HUES6 (cell line): ENCODE results near the gene MTG1.
"Not testable (repeated sequence)": the region's sequence is repeated elsewhere in the genome, so short reads cannot be mapped to it uniquely, and the experiment has no call there.

Experiments used
- H3K27ac ChIP-seq: 2 replicates; pipeline ENCODE4 v1.7.0; 2013; ENCODE audit warnings: low read depth, mild to moderate bottlenecking, low read length, inconsistent platforms
- H3K27me3 ChIP-seq: 2 replicates; pipeline ENCODE4 v1.6.1; 2013; ENCODE audit warnings: low read length; ENCODE audit not compliant: control insufficient read depth, insufficient read depth
- H3K36me3 ChIP-seq: 2 replicates; pipeline ENCODE4 v1.6.1; 2013; ENCODE audit warnings: low read length; ENCODE audit not compliant: control insufficient read depth, insufficient read depth
- H3K4me1 ChIP-seq: 2 replicates; pipeline ENCODE4 v1.6.1; 2013; ENCODE audit warnings: low read length; ENCODE audit not compliant: control insufficient read depth, insufficient read depth
- H3K4me3 ChIP-seq: 2 replicates; pipeline ENCODE4 v1.5.1; 2013; ENCODE audit warnings: low read depth, low read length
- H3K9ac ChIP-seq: one replicate; pipeline ENCODE4 v1.6.1; 2013; ENCODE audit warnings: mild to moderate bottlenecking, low read length
- H3K9me3 ChIP-seq: 2 replicates; pipeline ENCODE4 v1.6.1; 2013; ENCODE audit warnings: low read depth, low read length; ENCODE audit not compliant: control insufficient read depth, insufficient read depth

Gene MTG1

GRCh38 chr10:133405272-133405671 lies 11.3 kb downstream of the MTG1 start:
- no peak overlapping the region for H3K9ac ChIP-seq
- H3K27me3 ChIP-seq, result no peaks in the 10 kb centered on the region
- no peak overlapping the region for H3K4me3 ChIP-seq
- no peaks in the 10 kb centered on the region; the same call in 1 of the 2 replicates for H3K9me3 ChIP-seq
- H3K4me1 ChIP-seq, result no peaks in the 10 kb centered on the region
- no peak overlapping the region for H3K27ac ChIP-seq
- H3K36me3 ChIP-seq, result peaks cover 83% of the 10 kb centered on the region

GRCh38 chr10:133405844-133406527 lies 12.0 kb downstream of the MTG1 start:
- Histone ChIP-seq H3K27me3 (no peaks in the 10 kb centered on the region), H3K4me1 (no peaks in the 10 kb centered on the region), H3K9me3 (peaks cover 2% of the 10 kb centered on the region; the same call in 1 of the 2 replicates), H3K36me3 (peaks cover 83% of the 10 kb centered on the region), H3K9ac (no peak overlapping the region), H3K4me3 (no peak overlapping the region), H3K27ac (no peak overlapping the region)

- H3K27ac ChIP-seq, result no peak overlapping the region
- H3K9ac ChIP-seq, result no peak overlapping the region
- H3K36me3 ChIP-seq, result peaks cover 73% of the 10 kb centered on the region
- H3K4me3 ChIP-seq, result no peak overlapping the region
- no peaks in the 10 kb centered on the region for H3K27me3 ChIP-seq
- no peaks in the 10 kb centered on the region for H3K4me1 ChIP-seq
- peaks cover 15% of the 10 kb centered on the region for H3K9me3 ChIP-seq
Measured at GRCh38 chr10:133411523-133412380, 17.8 kb downstream of the MTG1 start.

GRCh38 chr10:133412381-133412711 lies 18.4 kb downstream of the MTG1 start:
- Histone ChIP-seq H3K36me3 (peaks cover 68% of the 10 kb centered on the region), H3K4me3 (no peak overlapping the region), H3K4me1 (no peaks in the 10 kb centered on the region), H3K9me3 (peaks cover 15% of the 10 kb centered on the region), H3K9ac (no peak overlapping the region), H3K27ac (no peak overlapping the region), H3K27me3 (no peaks in the 10 kb centered on the region)

- not testable (repeated sequence) for H3K27ac ChIP-seq, H3K9ac ChIP-seq, H3K27me3 ChIP-seq, H3K4me3 ChIP-seq, H3K4me1 ChIP-seq
- Histone ChIP-seq H3K9me3 (peaks cover 15% of the 10 kb centered on the region), H3K36me3 (peaks cover 65% of the 10 kb centered on the region)
Measured at GRCh38 chr10:133414401-133414800, 20.4 kb downstream of the MTG1 start.

- Histone ChIP-seq H3K36me3 (peaks cover 66% of the 10 kb centered on the region), H3K9ac (no peak overlapping the region)
Measured at GRCh38 chr10:133415752-133416151, 21.8 kb downstream of the MTG1 start.

GRCh38 chr10:133418289-133418993 lies 24.5 kb downstream of the MTG1 start:
- no peak overlapping the region for H3K27ac ChIP-seq
- H3K4me3 ChIP-seq, result no peak overlapping the region
- H3K9ac ChIP-seq, result no peak overlapping the region
- H3K36me3 ChIP-seq, result peaks cover 45% of the 10 kb centered on the region
- H3K27me3 ChIP-seq, result peaks cover 18% of the 10 kb centered on the region
- no peaks in the 10 kb centered on the region for H3K4me1 ChIP-seq
- peaks cover 3% of the 10 kb centered on the region for H3K9me3 ChIP-seq

More at GRCh38 chr10:133415752-133416151, 21.8 kb downstream of the MTG1 start:
- Histone ChIP-seq H3K4me1 (no peaks in the 10 kb centered on the region), H3K4me3 (no peak overlapping the region), H3K9me3 (peaks cover 15% of the 10 kb centered on the region), H3K27ac (no peak overlapping the region), H3K27me3 (no peaks in the 10 kb centered on the region)

GRCh38 chr10:133419211-133419950 lies 25.4 kb downstream of the MTG1 start:
- Histone ChIP-seq H3K9me3 (peaks cover 3% of the 10 kb centered on the region), H3K27me3 (peaks cover 21% of the 10 kb centered on the region), H3K9ac (no peak overlapping the region), H3K27ac (no peak overlapping the region), H3K4me3 (no peak overlapping the region), H3K36me3 (peaks cover 42% of the 10 kb centered on the region), H3K4me1 (no peaks in the 10 kb centered on the region)

GRCh38 chr10:133420028-133420427 lies 26.1 kb downstream of the MTG1 start:
- H3K36me3 ChIP-seq, result peaks cover 40% of the 10 kb centered on the region
- no peak overlapping the region for H3K4me3 ChIP-seq
- H3K9ac ChIP-seq, result no peak overlapping the region
- no peaks in the 10 kb centered on the region for H3K4me1 ChIP-seq
- H3K9me3 ChIP-seq, result peaks cover 3% of the 10 kb centered on the region
- H3K27ac ChIP-seq, result no peak overlapping the region
- H3K27me3 ChIP-seq, result peaks cover 26% of the 10 kb centered on the region

GRCh38 chr10:133420579-133420978 lies 26.6 kb downstream of the MTG1 start:
- Histone ChIP-seq H3K4me3 (no peak overlapping the region), H3K36me3 (peaks cover 35% of the 10 kb centered on the region), H3K9me3 (peaks cover 2% of the 10 kb centered on the region), H3K4me1 (no peaks in the 10 kb centered on the region), H3K9ac (no peak overlapping the region), H3K27ac (no peak overlapping the region), H3K27me3 (peaks cover 30% of the 10 kb centered on the region)
